Activated naive CD8-positive, alpha-beta T cell treated with anti-CD3 and anti-CD28 coated beads, Interleukin-2, amount 50 U/mL, for 16 hours (primary cell): Measurements from ENCODE around the gene MGRN1.

Experiments used
- DNase-seq: peaks from one replicate; pipeline ENCODE4 v3.0.0-alpha.2; 2020; ENCODE audit warnings: low read depth, low spot score

Gene MGRN1

GRCh38 chr16:4674926-4675530, 50.4 kb downstream of the MGRN1 start:
- DNase-seq, result no peak

GRCh38 chr16:4675864-4676786, 51.5 kb downstream of the MGRN1 start:
- DNase-seq, result no peak

GRCh38 chr16:4676831-4677230, 52.2 kb downstream of the MGRN1 start:
- no peak for DNase-seq

GRCh38 chr16:4677390-4677789, 52.8 kb downstream of the MGRN1 start:
- DNase-seq, result no peak

GRCh38 chr16:4677994-4678393, 53.4 kb downstream of the MGRN1 start:
- DNase-seq, result no peak

- no peak for DNase-seq
These were observed 54.0 kb downstream of the MGRN1 start for GRCh38 chr16:4678596-4678995.

- DNase-seq, result no peak
These were observed 54.7 kb downstream of the MGRN1 start for GRCh38 chr16:4679156-4679849.

- DNase-seq, result no peak
These were observed 55.4 kb downstream of the MGRN1 start for GRCh38 chr16:4679850-4680636.

GRCh38 chr16:4680673-4681470, 56.2 kb downstream of the MGRN1 start:
- no peak for DNase-seq

- DNase-seq, result no peak
These were observed 57.0 kb downstream of the MGRN1 start for GRCh38 chr16:4681471-4682083.

- no peak for DNase-seq
These were observed 57.5 kb downstream of the MGRN1 start for GRCh38 chr16:4682084-4682591.

GRCh38 chr16:4682616-4683254, 58.1 kb downstream of the MGRN1 start:
- DNase-seq, result no peak

- no peak for DNase-seq
These were observed 58.8 kb downstream of the MGRN1 start for GRCh38 chr16:4683255-4684057.

- DNase-seq, result no peak
These were observed 59.6 kb downstream of the MGRN1 start for GRCh38 chr16:4684058-4684715.

GRCh38 chr16:4684763-4685162, 60.1 kb downstream of the MGRN1 start:
- no peak for DNase-seq

- no peak for DNase-seq
These were observed 60.7 kb downstream of the MGRN1 start for GRCh38 chr16:4685292-4685691.

GRCh38 chr16:4685776-4686496, 61.3 kb downstream of the MGRN1 start:
- DNase-seq, result no peak
